ENCODE data around the gene LPAR1. TPM values are rescaled to one million over a fixed set of nuclear protein-coding genes. Genes with fewer than 3 reads are reported as not detected.

The LPAR1 gene
- total RNA-seq, 1 donor from 2014 or later = 11.5 TPM

- TF ChIP-seq EZH2 (IDR thresholded peaks at IDR 0.05; ENCODE audit: insufficient read depth, low read length) = no peak
- no peak for TF ChIP-seq CTCF (IDR thresholded peaks at IDR 0.05; ENCODE audit: insufficient read depth, low read depth, low read length)
- no peaks in the 10 kb centered on the region for H3K27me3 Mint-ChIP-seq (ENCODE audit: low read depth, unreplicated experiment)
- Histone ChIP-seq H3K4me2 (ENCODE audit: low read length) (no peak overlapping the region), H3K9ac (ENCODE audit: low read length) (no peak overlapping the region), H3K4me3 (ENCODE audit: insufficient read depth, low read depth, low read length) (no peak overlapping the region), H3K36me3 (ENCODE audit: insufficient read depth, low read length) (no peaks in the 10 kb centered on the region), H4K20me1 (ENCODE audit: insufficient read depth, low read length) (no peaks in the 10 kb centered on the region), H3K27me3 (ENCODE audit: insufficient read depth, low read length) (no peaks in the 10 kb centered on the region), H3K27ac (ENCODE audit: low read depth, low read length) (no peak overlapping the region), H3K79me2 (ENCODE audit: insufficient read depth, low read length) (no peaks in the 10 kb centered on the region), H2AFZ (ENCODE audit: low read depth, low read length) (no peak overlapping the region), H3K4me1 (ENCODE audit: insufficient read depth, low read length) (peaks cover 5% of the 10 kb centered on the region), H3K9me3 (ENCODE audit: insufficient read depth, low read depth, low read length) (peaks cover 9% of the 10 kb centered on the region)
- no peaks in the 10 kb centered on the region for H3K4me1 Mint-ChIP-seq (ENCODE audit: low read depth, unreplicated experiment)
- FAIRE-seq = no peak
- H3K9me3 Mint-ChIP-seq (ENCODE audit: unreplicated experiment) = peaks cover 9% of the 10 kb centered on the region
- DNase-seq (ENCODE audit: low read depth) = no peak
- H3K4me3 Mint-ChIP-seq (ENCODE audit: unreplicated experiment) = no peak overlapping the region
- H3K36me3 Mint-ChIP-seq (ENCODE audit: low read depth, unreplicated experiment) = peaks cover 8% of the 10 kb centered on the region
- no peak overlapping the region for H3K27ac Mint-ChIP-seq (ENCODE audit: unreplicated experiment)
These were observed 129.4 kb downstream of the LPAR1 start for GRCh38 chr9:110908894-110909293.

GRCh38 chr9:110900917-110901316, 137.4 kb downstream of the LPAR1 start:
- Mint-ChIP-seq H3K4me3 (ENCODE audit: unreplicated experiment) (no peak overlapping the region), H3K4me1 (ENCODE audit: low read depth, unreplicated experiment) (peaks cover 3% of the 10 kb centered on the region), H3K27me3 (ENCODE audit: low read depth, unreplicated experiment) (no peaks in the 10 kb centered on the region), H3K36me3 (ENCODE audit: low read depth, unreplicated experiment) (peaks cover 14% of the 10 kb centered on the region), H3K9me3 (ENCODE audit: unreplicated experiment) (peaks cover 14% of the 10 kb centered on the region), H3K27ac (ENCODE audit: unreplicated experiment) (no peak overlapping the region)
- H4K20me1 ChIP-seq (ENCODE audit: insufficient read depth, low read length) = no peaks in the 10 kb centered on the region
- no peaks in the 10 kb centered on the region for H3K27me3 ChIP-seq (ENCODE audit: insufficient read depth, low read length)
- H3K9ac ChIP-seq (ENCODE audit: low read length) = no peak overlapping the region
- H3K27ac ChIP-seq (ENCODE audit: low read depth, low read length) = no peak overlapping the region
- FAIRE-seq (no peak), DNase-seq (ENCODE audit: low read depth) (no peak)
- no peak overlapping the region for H2AFZ ChIP-seq (ENCODE audit: low read depth, low read length)
- H3K36me3 ChIP-seq (ENCODE audit: insufficient read depth, low read length) = no peaks in the 10 kb centered on the region
- no peak overlapping the region for H3K4me3 ChIP-seq (ENCODE audit: insufficient read depth, low read depth, low read length)
- no peaks in the 10 kb centered on the region for H3K4me1 ChIP-seq (ENCODE audit: insufficient read depth, low read length)
- TF ChIP-seq CTCF (IDR thresholded peaks at IDR 0.05; ENCODE audit: insufficient read depth, low read depth, low read length) (no peak), EZH2 (IDR thresholded peaks at IDR 0.05; ENCODE audit: insufficient read depth, low read length) (no peak)
- H3K4me2 ChIP-seq (ENCODE audit: low read length) = no peak overlapping the region
- no peaks in the 10 kb centered on the region for H3K9me3 ChIP-seq (ENCODE audit: insufficient read depth, low read depth, low read length)
- H3K79me2 ChIP-seq (ENCODE audit: insufficient read depth, low read length) = no peaks in the 10 kb centered on the region

- no peak overlapping the region for H3K4me2 ChIP-seq (ENCODE audit: low read length)
- peaks cover 3% of the 10 kb centered on the region for H3K4me1 Mint-ChIP-seq (ENCODE audit: low read depth, unreplicated experiment)
These were observed 137.8 kb downstream of the LPAR1 start for GRCh38 chr9:110900456-110900855.

More at GRCh38 chr9:110900456-110900855, 137.8 kb downstream of the LPAR1 start:
- no peak for TF ChIP-seq CTCF (IDR thresholded peaks at IDR 0.05; ENCODE audit: insufficient read depth, low read depth, low read length)
- TF ChIP-seq EZH2 (IDR thresholded peaks at IDR 0.05; ENCODE audit: insufficient read depth, low read length) = no peak
- H3K36me3 ChIP-seq (ENCODE audit: insufficient read depth, low read length) = no peaks in the 10 kb centered on the region
- H3K27me3 ChIP-seq (ENCODE audit: insufficient read depth, low read length) = no peaks in the 10 kb centered on the region
- no peaks in the 10 kb centered on the region for H3K9me3 ChIP-seq (ENCODE audit: insufficient read depth, low read depth, low read length)
- Mint-ChIP-seq H3K9me3 (ENCODE audit: unreplicated experiment) (peaks cover 14% of the 10 kb centered on the region), H3K4me3 (ENCODE audit: unreplicated experiment) (no peak overlapping the region), H3K27me3 (ENCODE audit: low read depth, unreplicated experiment) (no peaks in the 10 kb centered on the region), H3K27ac (ENCODE audit: unreplicated experiment) (no peak overlapping the region), H3K36me3 (ENCODE audit: low read depth, unreplicated experiment) (peaks cover 16% of the 10 kb centered on the region)
- no peak overlapping the region for H2AFZ ChIP-seq (ENCODE audit: low read depth, low read length)
- no peaks in the 10 kb centered on the region for H3K4me1 ChIP-seq (ENCODE audit: insufficient read depth, low read length)
- FAIRE-seq (no peak), DNase-seq (ENCODE audit: low read depth) (no peak)
- H3K79me2 ChIP-seq (ENCODE audit: insufficient read depth, low read length) = no peaks in the 10 kb centered on the region
- no peaks in the 10 kb centered on the region for H4K20me1 ChIP-seq (ENCODE audit: insufficient read depth, low read length)
- H3K4me3 ChIP-seq (ENCODE audit: insufficient read depth, low read depth, low read length) = no peak overlapping the region
- H3K9ac ChIP-seq (ENCODE audit: low read length) = no peak overlapping the region
- no peak overlapping the region for H3K27ac ChIP-seq (ENCODE audit: low read depth, low read length)

Measured in astrocyte (in vitro differentiated cells and primary cell).